ELR (cell line): ENCODE measurements around the gene SLC25A4.
A peak's percentile ranks its signal among the peaks of the same experiment; 100 is the strongest.
"Not testable (repeated sequence)": the region's sequence is repeated elsewhere in the genome, so short reads cannot be mapped to it uniquely, and the experiment has no call there.

ENCODE experiments used
- DNase-seq: peaks from one replicate; pipeline ENCODE4 v3.0.0-alpha.2; 2015; ENCODE audit warnings: low read depth

Gene SLC25A4

DNA sequence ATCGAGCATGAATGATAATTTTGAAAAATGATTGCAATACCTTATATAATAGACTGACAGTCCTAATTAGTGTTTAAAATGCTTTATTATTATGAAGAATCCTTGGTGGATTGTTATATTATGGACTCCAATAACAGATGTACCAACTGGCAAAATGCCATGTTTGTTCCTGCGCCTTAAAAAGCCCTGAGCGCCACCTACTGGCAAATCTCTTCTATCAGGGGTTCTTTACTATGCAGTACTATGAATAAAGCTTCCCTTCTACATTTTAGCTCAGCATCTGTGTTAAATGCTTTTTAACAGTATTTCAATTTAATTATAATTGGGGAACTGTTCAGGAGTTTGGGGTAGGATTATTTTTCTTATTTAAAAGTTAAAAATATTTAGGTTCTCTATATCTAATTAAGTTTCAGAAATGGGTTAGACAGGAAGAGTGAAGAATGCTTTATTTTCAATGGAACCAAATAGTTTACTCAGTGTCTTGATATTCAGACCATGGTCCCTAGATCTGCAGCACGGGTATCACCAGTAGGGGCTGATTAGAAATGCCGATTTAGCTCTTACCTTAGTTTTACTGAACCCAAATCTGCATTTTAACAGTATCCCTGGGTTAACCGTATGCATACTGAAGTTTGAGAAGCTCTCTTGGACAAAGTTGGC is 40.7 kb downstream of the SLC25A4 start:
- peak; percentile 92 for DNase-seq

DNA sequence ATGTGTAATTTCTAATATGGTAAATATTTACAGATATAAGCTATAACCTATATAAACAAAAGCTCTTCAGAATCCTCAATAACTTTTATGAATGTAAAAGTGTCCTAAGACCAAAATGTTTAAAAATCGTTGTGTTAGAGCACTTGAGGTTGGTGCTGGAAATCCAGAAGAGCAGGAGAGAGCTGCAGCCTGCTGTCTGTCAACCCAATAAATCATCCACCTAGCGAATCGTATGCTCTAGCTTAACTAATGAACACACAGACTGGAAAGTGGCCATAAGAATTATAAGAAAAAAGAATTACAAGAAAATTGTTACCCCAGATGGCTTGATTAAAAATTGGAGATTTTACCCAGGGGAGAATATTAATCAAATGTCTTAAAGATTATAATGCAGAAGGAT is 43.7 kb downstream of the SLC25A4 start:
- no peak for DNase-seq

DNA sequence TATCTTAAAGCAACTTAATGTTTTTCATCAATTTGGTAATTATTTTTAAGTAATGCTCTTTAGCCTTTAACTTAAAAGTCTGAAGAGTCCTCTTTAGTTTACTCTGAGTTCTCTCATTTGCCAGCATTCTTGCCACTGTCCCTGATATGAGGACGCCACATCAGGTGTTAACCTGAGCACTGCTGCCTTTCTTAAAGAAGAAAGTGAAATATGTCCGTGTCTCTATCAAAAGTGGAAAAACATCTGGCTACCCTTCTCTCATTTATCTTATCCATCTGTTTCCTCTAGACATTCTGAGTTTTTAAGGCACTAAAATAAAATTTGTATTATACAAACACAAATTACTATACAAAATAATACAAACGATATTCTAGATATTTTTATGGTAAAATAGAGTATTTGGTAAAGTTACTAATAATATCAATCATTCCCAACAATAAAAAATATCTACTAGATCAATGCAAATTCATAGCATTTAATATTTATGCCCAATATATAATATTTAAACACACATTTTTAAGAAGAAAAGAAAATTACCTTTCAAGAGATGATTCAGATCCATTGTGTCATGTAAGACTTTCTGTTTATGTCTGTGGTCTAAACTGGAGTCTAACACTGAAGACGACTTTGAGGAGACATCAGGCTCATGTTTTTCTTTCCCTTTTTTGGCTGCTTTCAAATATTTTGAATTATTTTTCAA is 46.7 kb downstream of the SLC25A4 start:
- no peak for DNase-seq

DNA sequence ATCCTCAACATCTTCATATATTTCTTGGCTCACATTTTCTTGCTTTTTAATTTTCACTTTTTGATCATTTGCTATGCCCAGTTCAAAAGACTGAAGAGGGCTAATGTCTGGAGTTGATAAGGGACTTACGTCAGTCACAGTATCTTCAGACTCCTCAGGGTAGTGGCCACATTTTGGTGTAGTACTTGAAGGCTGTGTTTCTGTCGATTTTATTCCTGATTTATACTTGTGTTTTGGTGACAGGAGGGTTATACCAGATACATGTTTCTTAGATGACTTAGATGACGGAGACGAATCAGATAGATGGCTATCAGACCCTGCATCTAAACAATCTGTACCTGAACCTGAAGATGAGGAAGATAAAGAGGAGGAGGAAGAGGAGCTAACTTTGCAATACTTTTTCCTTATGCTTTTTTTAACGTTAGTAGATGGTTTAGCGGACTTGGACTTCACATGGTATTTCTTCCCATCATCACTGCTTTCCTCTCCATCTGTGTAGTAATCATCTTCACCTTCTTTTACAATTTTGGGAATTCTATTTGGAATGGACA is 47.3 kb downstream of the SLC25A4 start:
- no peak for DNase-seq

DNA sequence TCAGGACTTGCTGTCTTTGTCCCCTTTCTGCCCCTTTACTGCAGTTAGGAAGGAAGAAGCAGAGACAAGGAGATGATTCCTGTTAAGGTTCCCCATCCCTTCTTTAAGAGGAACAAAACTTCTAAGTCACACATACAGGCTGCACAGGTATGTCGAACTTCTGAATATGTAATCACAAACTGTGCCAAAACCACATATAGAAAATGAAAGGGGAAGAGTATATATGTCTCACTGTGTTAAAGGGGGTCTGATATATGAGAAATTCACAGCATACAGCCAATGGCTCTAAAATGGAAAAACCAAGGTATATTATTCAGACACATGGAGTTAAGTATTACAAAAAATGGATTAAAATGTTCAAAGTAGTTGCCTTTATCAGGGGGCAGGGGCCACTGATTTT is 49.0 kb downstream of the SLC25A4 start:
- no peak for DNase-seq

DNA sequence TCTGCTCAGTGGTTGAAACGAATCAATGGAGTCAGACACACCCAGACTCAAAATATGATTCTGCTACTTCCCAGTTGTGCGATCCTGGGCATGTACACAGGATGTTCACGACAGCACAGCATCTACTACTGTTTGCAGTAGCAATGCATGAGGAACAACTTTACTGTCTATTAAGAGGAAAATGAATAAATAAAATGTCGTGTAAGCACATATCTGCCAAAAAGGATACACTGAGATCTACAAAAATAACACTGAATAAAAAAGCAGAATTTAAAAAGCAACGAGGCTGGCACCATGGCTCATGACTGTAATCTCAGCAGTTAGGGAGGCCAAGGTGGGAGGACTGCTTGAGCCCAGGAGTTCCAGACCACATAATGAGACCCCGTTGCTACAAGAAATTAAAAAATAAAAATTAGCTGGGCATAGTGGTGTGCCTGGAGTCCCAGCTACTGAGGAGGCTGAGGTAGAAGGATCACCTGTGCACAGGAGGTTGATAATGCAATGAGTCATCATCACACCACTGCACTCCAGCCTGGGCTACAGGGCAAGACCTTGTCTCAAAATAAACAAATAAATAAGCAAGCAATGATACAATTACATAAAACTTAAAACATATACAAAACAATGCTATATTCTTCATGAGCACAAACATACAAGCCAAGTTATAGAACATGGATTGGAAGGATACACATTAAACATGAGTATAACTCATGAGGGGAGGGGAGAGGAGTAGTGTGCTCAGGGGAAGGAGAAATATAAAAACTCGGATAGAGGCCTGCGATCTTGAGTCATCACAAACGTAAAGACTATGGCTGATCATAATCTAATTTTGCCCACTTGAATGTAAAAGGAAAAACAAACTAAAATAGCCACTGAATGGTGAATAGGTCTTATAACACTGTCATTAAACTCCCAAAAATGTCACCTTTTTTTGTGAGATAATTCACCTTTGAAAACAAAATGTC is 52.1 kb downstream of the SLC25A4 start:
- no peak for DNase-seq

DNA sequence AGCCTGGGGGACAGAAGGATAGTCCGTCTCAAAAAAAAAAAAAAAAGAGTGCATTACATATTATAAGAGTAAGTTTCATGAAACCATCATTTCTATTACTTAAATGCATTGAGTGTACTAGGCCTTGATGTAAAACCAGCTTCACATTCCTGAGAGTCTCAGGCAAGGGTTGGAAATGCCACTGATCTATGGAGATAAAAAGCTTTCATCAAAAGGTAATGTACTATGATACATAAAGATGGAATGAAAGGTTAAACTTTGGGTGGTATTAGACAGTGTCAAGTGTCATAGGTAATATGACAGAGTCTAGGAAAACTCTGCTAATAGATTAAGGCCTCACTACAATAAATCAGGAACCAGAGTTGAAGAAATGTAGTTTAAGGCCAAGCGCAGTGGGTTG is 53.4 kb downstream of the SLC25A4 start:
- DNase-seq, result no peak

DNA sequence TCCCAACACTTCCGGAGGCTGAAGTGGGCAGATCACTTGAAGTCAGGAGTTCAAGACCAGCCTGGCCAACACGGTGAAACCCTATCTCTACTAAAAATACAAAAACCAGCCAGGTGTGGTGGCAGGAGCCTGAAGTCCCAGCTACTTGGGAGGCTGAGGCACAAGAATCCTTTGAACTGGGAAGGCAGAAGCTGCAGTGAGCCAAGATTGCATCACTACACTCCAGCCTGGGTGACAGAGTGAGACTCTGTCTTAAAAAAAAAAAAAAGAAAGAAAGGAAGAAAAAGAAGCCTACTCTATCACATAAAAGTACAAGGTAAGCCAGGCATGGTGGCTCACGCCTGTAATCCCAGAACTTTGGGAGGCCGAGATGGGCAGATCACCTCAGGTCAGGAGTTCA is 55.1 kb downstream of the SLC25A4 start:
- DNase-seq, result not testable (repeated sequence)
